ENCODE results near the gene TSACC. TPM values are rescaled to one million over a fixed set of nuclear protein-coding genes. Genes with fewer than 3 reads are reported as not detected.
"Not testable (repeated sequence)": the region's sequence is repeated elsewhere in the genome, so short reads cannot be mapped to it uniquely, and the experiment has no call there.

The TSACC gene
- 0.36 TPM in 1 of 2 replicates, not detected in the other for total RNA-seq (2014; rRNA removed; shearing (Covaris generic))

DNA sequence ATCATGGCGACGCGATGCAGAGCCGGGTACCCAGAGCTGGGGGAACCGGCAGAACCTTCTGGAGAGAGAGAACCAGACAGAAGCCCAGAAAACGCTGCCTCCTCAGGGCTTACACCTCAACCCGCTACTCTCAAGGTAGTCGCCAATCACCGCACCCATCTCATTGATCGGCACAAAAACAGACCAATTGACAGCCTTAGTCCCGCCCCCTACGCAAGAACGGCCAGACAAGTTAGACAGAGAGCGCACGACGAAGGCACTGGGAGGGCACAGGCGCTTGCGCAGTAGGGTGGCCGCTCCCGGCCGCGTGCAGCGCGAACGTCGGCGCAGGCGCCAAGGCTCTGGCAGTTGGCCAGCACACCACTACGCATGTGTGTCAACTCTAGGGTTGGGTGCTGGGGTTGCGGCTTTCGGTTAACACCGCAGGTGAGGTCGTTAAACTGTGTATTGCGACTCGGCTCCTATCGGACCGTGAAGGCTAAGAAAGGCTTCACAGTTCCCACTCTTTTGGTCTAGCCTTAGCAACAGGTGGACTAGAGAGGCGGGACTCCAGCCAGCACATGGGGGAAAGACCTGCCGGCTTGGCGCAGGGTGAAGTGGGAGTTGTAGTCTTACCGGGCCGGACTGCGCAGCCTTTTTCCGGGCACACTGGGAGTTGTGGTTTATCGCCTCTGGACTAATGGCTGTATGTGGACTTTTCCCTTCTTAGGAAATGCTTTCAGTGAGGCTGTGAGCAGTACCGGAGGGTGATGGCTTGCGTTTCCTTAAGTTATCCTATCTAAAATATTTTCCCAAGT lies at the start of gene TSACC, which contains the start of gene CCT3:
Gene TSACC (plus strand): TSS at position 347 of the 797 bp plus-strand sequence. CDS start 1,232 bp downstream, outside the sequence.
Gene CCT3 (minus strand): TSS at position 113 of the 797 bp plus-strand sequence. CDS start 108 bp downstream, at position 5.
- no peaks in the 10 kb centered on the region for H3K27me3 ChIP-seq
- H3K4me1 ChIP-seq, result no peaks in the 10 kb centered on the region
- H3K4me3 ChIP-seq, result peak within 1 kb of the TSS; percentile 76
- no peaks in the 10 kb centered on the region for H3K9me3 ChIP-seq (replicated peaks)
- H3K36me3 ChIP-seq, result peaks cover 24% of the 10 kb centered on the region
- DNase-seq, result peak; percentile 98 to 99
- peak within 1 kb of the TSS; percentile 61 for H3K27ac ChIP-seq

DNA sequence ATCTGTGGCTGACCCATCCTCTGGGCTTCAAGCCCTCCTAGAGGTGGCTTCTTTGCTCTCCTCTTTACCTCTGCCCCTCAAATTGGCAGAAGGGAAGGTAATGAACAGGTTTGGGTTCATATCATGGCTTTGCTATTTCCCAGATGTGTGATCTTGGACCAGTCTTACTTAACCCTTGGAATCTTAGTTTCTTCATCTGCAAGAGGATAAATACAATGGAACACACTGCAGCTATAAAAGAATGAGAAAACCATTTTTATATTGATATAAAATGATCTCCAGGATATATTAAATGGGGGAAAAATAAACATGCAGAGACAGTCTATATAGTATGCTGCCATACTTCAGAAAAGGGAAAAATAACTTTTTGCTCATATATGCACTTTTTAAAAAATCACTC lies 48.5 kb upstream of the TSACC start:
- no peaks in the 10 kb centered on the region for H3K9me3 ChIP-seq (replicated peaks)
- DNase-seq, result no peak
- H3K27ac ChIP-seq, result no peak overlapping the region
- H3K27me3 ChIP-seq, result no peaks in the 10 kb centered on the region
- H3K4me1 ChIP-seq, result no peaks in the 10 kb centered on the region
- no peaks in the 10 kb centered on the region for H3K36me3 ChIP-seq
- no peak overlapping the region for H3K4me3 ChIP-seq

DNA sequence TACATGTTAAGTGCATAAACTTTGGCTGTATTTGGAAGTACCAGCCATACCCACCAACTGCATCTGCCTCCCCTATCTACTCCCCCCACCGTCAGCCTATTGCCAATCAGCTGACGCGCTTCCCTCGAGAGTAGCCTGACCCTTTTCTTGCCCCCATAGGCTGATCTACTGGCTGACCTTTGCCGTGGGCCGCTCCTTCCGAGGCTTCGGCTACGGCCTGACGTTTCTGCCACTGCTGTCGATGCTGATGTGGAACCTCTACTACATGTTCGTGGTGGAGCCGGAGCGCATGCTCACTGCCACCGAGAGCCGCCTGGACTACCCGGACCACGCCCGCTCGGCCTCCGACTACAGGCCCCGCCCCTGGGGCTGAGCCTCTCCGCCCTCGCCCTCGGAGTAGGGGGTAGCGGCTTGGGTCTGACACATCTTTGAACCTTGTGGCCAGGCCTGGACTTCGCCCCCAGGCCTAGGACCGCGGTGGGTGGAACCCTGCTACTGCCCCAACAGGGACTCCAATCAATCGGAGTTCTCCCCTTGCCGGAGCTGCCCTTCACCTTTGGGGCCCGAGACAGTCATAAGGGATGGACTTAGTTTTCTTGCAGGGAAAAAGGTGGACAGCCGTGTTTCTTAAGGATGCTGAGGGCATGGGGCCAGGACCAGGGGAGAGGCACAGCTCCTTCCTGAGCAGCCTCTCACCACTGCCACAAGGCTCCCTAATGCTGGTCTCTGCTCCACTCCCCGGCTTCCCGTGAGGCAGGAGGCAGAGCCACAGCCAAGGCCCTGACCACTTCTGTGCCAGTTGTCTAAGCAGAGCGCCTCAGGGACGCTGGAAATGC lies 46.9 kb upstream of the TSACC start:
- Histone ChIP-seq H3K27ac (no peak overlapping the region), H3K27me3 (no peaks in the 10 kb centered on the region), H3K4me1 (no peaks in the 10 kb centered on the region), H3K9me3 (replicated peaks) (no peaks in the 10 kb centered on the region), H3K4me3 (no peak overlapping the region), H3K36me3 (no peaks in the 10 kb centered on the region)
- DNase-seq, result no peak

DNA sequence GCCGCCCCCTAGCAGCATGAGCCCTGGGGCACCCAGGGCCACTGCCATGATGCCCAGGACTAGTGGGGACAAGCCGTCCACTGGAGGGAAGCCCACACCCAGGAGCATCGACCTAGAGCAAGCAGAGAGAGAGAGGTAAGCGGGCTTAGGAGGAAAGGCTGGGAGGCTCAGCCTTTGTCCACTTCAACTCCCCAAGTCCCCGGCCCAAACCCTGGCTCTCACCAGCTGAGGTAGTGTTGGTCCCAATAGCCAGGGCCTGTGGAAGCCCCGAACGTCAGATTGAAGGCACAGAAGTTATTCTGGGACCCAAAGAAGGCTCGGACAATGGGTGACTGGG lies 45.3 kb upstream of the TSACC start:
- no peak overlapping the region for H3K4me3 ChIP-seq
- no peaks in the 10 kb centered on the region for H3K4me1 ChIP-seq
- H3K27ac ChIP-seq, result no peak overlapping the region
- no peaks in the 10 kb centered on the region for H3K36me3 ChIP-seq
- no peaks in the 10 kb centered on the region for H3K9me3 ChIP-seq (replicated peaks)
- no peak for DNase-seq
- no peaks in the 10 kb centered on the region for H3K27me3 ChIP-seq

DNA sequence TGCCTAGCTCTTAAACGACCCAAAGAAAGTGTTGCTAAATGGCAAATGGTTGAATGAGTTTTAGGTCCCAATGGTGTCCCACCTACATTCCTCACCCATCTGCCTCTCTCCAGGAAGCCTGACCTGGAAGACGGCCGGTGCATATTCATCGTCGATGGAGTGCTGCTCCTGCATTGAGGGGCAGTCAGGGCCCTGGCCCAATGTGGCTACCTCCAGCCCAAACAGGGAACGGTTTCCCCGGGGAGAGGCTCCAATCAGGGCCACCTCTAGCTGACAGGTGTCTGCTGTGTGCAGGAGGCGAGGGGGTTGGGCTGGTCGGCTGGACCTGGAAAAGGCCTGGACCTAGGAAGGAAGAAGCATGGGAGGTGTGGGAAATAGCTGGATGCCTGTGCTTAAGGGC lies 44.4 kb upstream of the TSACC start:
- no peaks in the 10 kb centered on the region for H3K4me1 ChIP-seq
- H3K36me3 ChIP-seq, result no peaks in the 10 kb centered on the region
- H3K4me3 ChIP-seq, result no peak overlapping the region
- H3K27ac ChIP-seq, result no peak overlapping the region
- no peaks in the 10 kb centered on the region for H3K27me3 ChIP-seq
- H3K9me3 ChIP-seq (replicated peaks), result no peaks in the 10 kb centered on the region
- no peak for DNase-seq

DNA sequence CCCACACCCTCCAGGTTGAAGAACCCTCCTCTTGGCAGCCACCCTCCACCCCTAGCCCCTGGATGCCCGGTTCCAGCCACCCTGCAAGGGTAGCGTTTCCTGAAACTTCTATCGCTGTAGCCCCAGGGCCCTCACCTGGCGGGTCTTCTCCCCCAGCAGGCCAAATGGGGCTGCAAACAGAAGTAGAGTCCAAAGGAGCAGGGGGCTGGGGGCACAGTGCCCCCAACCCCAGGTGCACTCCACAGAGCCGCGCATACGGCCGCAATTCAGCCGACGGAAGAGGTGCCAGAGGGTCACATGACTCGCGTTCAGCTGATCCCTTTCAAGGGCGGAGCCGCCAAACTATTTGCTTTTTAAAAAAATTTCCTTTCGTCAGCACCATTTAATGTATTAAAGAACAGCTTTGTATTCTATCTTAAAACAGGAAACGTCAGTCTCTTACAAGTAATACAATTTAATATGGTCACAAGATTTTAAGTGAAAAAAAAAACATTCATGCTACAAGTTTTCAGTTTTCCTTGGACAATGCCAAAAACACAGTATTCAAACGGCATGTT lies 42.9 kb upstream of the TSACC start, which contains the start of gene GLMP:
Gene GLMP (minus strand): TSS at position 289 of the 557 bp plus-strand sequence. CDS start 34 bp downstream, at position 255.
- H3K9me3 ChIP-seq (replicated peaks), result no peaks in the 10 kb centered on the region
- no peaks in the 10 kb centered on the region for H3K36me3 ChIP-seq
- H3K4me1 ChIP-seq, result no peaks in the 10 kb centered on the region
- no peaks in the 10 kb centered on the region for H3K27me3 ChIP-seq
- peak in 1 of 2 experiments; percentile 23 for DNase-seq
- no peak within 1 kb of the TSS for H3K27ac ChIP-seq
- peak within 1 kb of the TSS; percentile 51 for H3K4me3 ChIP-seq

DNA sequence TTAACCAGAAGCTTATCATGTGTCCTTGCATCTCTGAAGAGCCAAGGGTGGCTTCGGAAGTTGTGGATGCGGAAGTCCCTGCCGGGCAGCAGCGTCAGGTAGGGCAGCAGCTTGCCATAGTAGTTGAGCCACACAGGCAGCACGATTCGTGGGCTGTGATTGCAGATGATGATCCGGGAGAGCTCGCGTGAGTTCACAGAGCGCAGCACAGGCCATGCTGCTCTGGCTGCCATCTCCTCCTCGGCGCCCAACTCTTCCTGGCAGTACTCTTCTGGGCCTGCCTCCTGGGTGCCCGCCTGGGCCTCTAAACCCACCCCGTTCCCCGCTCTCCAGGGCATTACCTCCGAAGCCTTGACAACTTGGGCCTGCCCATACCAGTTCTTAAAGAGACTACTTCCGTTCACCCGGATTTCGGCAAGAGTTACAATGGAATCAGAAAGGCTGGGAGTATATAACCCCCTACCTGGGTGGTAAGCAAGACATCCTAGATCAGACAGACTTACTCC lies 39.4 kb upstream of the TSACC start, which contains the start of gene VHLL:
Gene VHLL (minus strand): TSS at position 456 of the 506 bp plus-strand sequence. CDS start 118 bp downstream, at position 338.
- DNase-seq, result no peak
- H3K36me3 ChIP-seq, result no peaks in the 10 kb centered on the region
- no peak within 1 kb of the TSS for H3K27ac ChIP-seq
- H3K4me3 ChIP-seq, result no peak within 1 kb of the TSS
- H3K4me1 ChIP-seq, result no peaks in the 10 kb centered on the region
- no peaks in the 10 kb centered on the region for H3K27me3 ChIP-seq
- H3K9me3 ChIP-seq (replicated peaks), result no peaks in the 10 kb centered on the region

DNA sequence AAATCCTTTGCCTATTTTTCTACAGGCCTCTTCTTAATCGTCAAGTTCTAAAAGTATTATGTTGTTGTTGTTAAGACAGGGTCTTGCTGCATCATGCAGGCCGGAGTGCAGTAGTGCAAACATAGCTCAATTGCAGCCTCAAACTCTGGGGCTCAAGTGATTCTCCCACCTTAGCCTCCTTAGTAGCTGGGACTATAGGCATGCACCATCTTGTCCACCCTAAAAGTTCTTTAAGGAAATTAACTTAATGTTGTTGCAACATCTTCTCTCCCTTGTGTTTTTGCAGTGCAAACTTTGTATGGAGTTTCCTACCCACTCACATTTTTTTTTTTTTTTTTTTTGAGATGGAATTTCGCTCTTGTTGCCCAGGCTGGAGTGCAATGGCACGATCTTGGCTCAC lies 35.1 kb upstream of the TSACC start:
- Histone ChIP-seq H3K9me3 (replicated peaks) (no peaks in the 10 kb centered on the region), H3K4me3 (no peak overlapping the region), H3K27ac (no peak overlapping the region), H3K36me3 (peaks cover 16% of the 10 kb centered on the region), H3K4me1 (no peaks in the 10 kb centered on the region), H3K27me3 (no peaks in the 10 kb centered on the region)
- DNase-seq, result no peak

DNA sequence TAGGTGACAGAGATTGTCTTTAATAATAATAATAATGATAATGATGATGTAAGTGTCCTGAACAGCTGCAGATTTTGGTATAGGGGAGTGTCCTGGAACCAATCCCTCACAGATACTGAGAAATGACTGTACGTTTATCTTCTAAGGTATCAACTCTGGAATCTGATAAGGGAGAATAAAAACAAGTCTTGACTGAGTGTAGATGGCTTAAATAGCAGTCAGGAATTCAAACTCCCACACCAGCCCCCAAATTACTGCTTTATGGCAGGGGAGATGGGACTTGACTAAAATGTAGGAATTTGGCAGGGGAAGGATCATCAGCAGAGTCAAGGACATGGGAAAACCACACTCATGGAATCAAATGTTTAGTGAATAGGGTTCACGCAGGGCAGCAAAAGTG lies 33.1 kb upstream of the TSACC start:
- no peak overlapping the region for H3K4me3 ChIP-seq
- no peaks in the 10 kb centered on the region for H3K4me1 ChIP-seq
- no peak for DNase-seq

DNA sequence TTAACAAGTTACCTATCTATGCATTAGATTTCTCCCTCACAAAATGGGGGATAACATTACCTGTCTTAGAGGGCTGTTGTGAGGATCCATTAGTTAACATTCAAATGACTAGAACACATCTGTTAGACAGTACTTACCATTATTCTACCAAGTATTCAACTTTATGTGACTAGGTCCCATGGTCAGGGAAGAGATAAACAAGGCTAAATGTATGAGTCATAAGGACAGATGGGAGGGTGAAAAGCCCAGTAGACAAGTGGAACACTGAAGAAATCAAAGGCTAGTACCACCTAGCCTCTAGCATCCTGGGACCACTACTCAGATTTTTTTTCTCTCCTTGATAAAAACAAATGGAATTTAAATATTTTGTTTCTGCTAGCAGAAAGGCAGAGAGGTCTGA lies 30.2 kb upstream of the TSACC start:
- Histone ChIP-seq H3K4me1 (no peaks in the 10 kb centered on the region), H3K36me3 (peaks cover 60% of the 10 kb centered on the region), H3K4me3 (no peak overlapping the region), H3K27ac (no peak overlapping the region), H3K9me3 (replicated peaks) (no peaks in the 10 kb centered on the region), H3K27me3 (no peaks in the 10 kb centered on the region)
- no peak for DNase-seq

More for the DNA sequence above, 33.1 kb upstream of the TSACC start:
- H3K27ac ChIP-seq, result no peak overlapping the region
- no peaks in the 10 kb centered on the region for H3K27me3 ChIP-seq
- H3K36me3 ChIP-seq, result peaks cover 33% of the 10 kb centered on the region
- H3K9me3 ChIP-seq (replicated peaks), result no peaks in the 10 kb centered on the region

DNA sequence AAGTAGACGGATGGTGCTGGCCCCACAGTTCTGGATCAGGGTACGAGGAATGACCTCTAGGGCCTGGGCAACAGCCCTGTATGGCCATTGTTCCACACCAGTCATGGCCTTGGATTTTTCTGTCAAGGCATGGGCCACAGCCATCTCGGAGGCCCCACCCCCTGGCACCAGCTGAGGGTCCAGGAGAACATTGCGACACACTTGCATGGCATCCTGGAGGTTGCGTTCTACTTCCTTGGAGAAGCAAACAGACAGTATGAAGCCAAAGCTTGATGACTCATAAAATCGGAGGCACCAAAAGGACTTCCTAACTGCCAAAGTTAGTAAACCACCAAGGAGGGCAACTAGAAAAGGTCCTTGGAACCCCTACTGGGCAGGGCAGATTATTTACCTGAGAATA lies 27.4 kb upstream of the TSACC start:
- H3K27me3 ChIP-seq, result no peaks in the 10 kb centered on the region
- no peak overlapping the region for H3K4me3 ChIP-seq
- H3K9me3 ChIP-seq (replicated peaks), result no peaks in the 10 kb centered on the region
- DNase-seq, result no peak
- H3K36me3 ChIP-seq, result peaks cover 78% of the 10 kb centered on the region
- H3K4me1 ChIP-seq, result no peaks in the 10 kb centered on the region
- no peak overlapping the region for H3K27ac ChIP-seq

DNA sequence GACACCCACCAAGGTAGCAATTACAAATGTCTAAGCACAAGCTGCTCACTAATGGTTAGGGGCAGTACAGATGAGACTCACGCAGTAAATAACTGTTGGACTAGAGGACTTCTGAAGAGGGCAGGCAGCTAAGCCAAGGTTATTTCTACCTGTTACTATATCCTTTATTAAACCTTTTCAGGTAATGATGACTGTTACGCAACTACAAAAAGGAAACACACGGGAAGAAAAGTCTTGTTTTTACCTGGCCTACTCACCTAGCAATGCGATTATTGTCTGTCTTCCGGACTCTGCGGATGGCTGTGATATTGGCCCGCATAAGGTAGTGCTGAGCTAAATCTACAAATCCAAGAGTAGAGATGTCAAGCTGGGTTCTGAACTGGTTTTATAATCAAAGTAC lies 21.4 kb upstream of the TSACC start:
- no peak for DNase-seq
- no peaks in the 10 kb centered on the region for H3K9me3 ChIP-seq (replicated peaks)
- H3K27ac ChIP-seq, result no peak overlapping the region
- peaks cover 90% of the 10 kb centered on the region for H3K36me3 ChIP-seq
- H3K4me3 ChIP-seq, result no peak overlapping the region
- H3K27me3 ChIP-seq, result no peaks in the 10 kb centered on the region
- no peaks in the 10 kb centered on the region for H3K4me1 ChIP-seq

DNA sequence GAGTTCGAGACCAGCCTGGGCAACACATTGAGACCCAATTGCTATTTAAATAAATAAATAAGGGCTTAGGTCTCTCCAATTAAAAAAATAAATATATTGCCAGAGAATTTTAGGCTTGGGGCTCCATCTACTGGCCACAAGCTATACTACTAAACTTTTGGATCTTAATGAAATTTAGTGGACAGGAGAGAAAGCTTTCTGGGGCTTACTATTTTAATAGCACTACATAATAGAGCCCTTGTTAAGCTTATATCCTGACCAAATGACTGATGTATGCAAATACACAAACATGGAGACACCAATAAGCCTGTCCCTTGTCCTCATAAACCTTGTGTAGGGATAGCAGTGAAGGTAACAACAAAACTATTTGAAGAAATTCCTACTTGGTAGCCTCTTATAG lies 18.7 kb upstream of the TSACC start:
- Histone ChIP-seq H3K27me3 (no peaks in the 10 kb centered on the region), H3K4me1 (no peaks in the 10 kb centered on the region), H3K9me3 (replicated peaks) (no peaks in the 10 kb centered on the region), H3K27ac (no peak overlapping the region), H3K4me3 (no peak overlapping the region), H3K36me3 (peaks cover 93% of the 10 kb centered on the region)
- DNase-seq, result peak in 1 of 2 experiments; percentile 39

DNA sequence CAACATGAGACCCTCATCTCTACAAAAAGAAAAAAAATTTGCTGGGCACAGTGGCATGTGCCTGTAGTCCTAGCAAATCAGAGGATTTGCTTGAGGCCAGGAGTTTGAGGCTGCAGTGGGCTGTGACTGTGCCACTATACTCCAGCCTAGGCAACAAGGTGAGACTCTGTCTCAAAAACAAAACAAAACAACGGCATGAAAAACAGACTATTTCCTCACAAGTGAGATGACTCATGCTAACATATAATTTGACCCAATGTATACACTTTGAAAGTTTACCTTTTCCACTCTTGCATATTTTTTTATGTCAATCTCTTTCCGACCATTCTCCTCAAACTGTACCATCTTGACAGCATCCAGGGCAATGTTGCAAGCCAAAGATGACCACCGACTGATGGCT lies 17.8 kb upstream of the TSACC start:
- Histone ChIP-seq H3K9me3 (replicated peaks) (no peaks in the 10 kb centered on the region), H3K4me1 (no peaks in the 10 kb centered on the region), H3K27ac (no peak overlapping the region), H3K36me3 (peaks cover 93% of the 10 kb centered on the region), H3K27me3 (no peaks in the 10 kb centered on the region), H3K4me3 (no peak overlapping the region)
- DNase-seq, result no peak

DNA sequence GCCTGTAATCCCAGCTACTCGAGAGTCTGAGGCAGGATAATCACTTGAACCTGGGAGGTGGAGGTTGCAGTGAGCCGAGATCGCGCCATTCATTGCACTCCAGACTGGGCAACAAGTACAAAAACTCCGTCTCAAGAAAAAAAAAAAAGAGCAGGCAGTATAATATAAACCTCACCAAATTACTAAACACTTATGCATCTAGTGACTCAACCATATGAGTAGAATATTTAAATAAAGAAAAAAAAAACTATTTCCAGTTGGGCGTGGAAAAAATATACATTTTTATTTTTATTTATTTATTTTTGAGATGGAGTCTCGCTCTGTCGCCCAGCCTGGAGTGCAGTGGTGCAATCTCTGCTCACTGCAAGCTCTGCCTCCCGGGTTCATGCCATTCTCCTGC lies 15.1 kb upstream of the TSACC start:
- DNase-seq; H3K27ac ChIP-seq; H3K4me1 ChIP-seq; H3K4me3 ChIP-seq; H3K9me3 ChIP-seq (replicated peaks); H3K27me3 ChIP-seq: not testable (repeated sequence)
- peaks cover 79% of the 10 kb centered on the region for H3K36me3 ChIP-seq
